Prostate gland (tissue), 2 donors: ENCODE data around the gene SLC4A11. TPM values are rescaled to one million over a fixed set of nuclear protein-coding genes. Genes with fewer than 3 reads are reported as not detected.

Experiments
- DNase-seq: peaks from one replicate; pipeline ENCODE4 v3.0.0-alpha.2; 2019; ENCODE audit warnings: low spot score
- H3K27ac ChIP-seq, 2 donors: fragments of 200-600 bp; sonication (generic); 2 replicates each; pipeline ENCODE4 v1.5.1; 2017 to 2019
- H3K27me3 ChIP-seq: fragments of 200-600 bp; sonication (generic); replicated peaks from 2 replicates; pipeline ENCODE4 v1.5.1; 2019; ENCODE audit not compliant: insufficient read depth
- H3K36me3 ChIP-seq, 2 donors: fragments of 200-600 bp; sonication (generic); 1 replicate in 1 of 2; 2 replicates in 1 of 2; pipeline versions ENCODE4 v1.5.1 to v1.8.1; 2017 to 2019
- H3K4me1 ChIP-seq: fragments of 200-600 bp; sonication (generic); replicated peaks from 2 replicates; pipeline ENCODE4 v1.5.1; 2019
- H3K4me3 ChIP-seq, 2 donors: fragments of 200-600 bp; sonication (generic); 2 replicates each; pipeline ENCODE4 v1.5.1; 2017 to 2019
- H3K9me3 ChIP-seq: fragments of 200-600 bp; sonication (generic); 2 replicates; pipeline ENCODE4 v1.5.1; 2017
- POLR2A ChIP-seq: fragments of 450-650 bp; IDR thresholded peaks from one replicate; pipeline ENCODE4 v1.6.1; 2016; ENCODE audit warnings: antibody characterized with exemption, mild to moderate bottlenecking
- POLR2AphosphoS5 ChIP-seq: sonication (generic); formaldehyde crosslinking; IDR thresholded peaks from one replicate; pipeline ENCODE4 v1.6.1; 2017; ENCODE audit warnings: antibody characterized with exemption
- WGBS: methylation state at CpG from one replicate; pipeline ENCODE4 v1.1.5; 2018; 5-methylcytosine and 5-hydroxymethylcytosine counted together
- intact Hi-C: fragments of 100-400 bp; cut with DNase I; formaldehyde crosslinking; loops from one replicate; pipeline ENCODE4 v1.14.2; 2022
- total RNA-seq, 2 donors: library from RNA; depleted of rRNA; stranded (reverse); fragments of >200 nt; gene quantifications; one replicate each; pipeline ENCODE4 v1.1.0, GENCODE V29; 2016
- TF ChIP-seq, protein P1 (sequence below), 4 experiments: fragments of 200-600 bp in 2 of 4; fragments of 450-650 bp in 2 of 4; sonication (generic) in 2 of 4; IDR thresholded peaks; 1 replicate in 3 of 4; 2 replicates in 1 of 4; pipeline ENCODE4 v1.5.1; 2016 to 2019; ENCODE audit warnings: antibody characterized with exemption in 4 of 4, mild to moderate bottlenecking in 2 of 4, moderate library complexity in 2 of 4

SLC4A11 gene
- total RNA-seq, 2 donors from 2014 or later: 9.2 to 12.7 TPM

DNA sequence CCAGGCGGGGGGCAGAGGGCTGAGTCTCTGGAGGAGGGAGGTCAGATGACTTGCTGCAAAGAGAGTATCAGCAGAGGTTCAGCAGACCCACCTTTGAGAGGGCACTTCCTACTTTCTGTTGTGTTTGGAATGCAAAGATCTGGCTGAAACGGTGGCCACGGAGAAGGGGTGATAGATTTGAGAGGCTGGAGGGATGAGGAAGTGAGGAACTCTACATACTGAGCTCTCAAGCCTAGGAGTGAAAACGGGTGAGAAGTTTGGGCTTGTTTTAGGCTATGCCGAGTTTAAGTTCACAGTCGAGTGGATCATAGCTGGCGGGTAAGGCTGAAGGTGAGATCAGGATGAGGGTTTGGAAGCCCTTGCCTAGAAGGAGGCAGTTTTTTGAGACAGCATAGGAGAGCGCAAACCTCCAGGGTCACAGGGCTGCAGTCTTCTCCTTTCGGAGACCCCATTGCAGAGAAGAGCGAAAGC, 30.2 kb downstream of the SLC4A11 start:
- H3K36me3 ChIP-seq: no peaks in the 10 kb centered on the region
- H3K27ac ChIP-seq: peak overlapping the region; percentile 64 to 81
- intact Hi-C loops: no loop called here
- no peaks in the 10 kb centered on the region for H3K9me3 ChIP-seq
- peak overlapping the region; percentile 84 to 85 for H3K4me3 ChIP-seq
- H3K27me3 ChIP-seq: no peaks in the 10 kb centered on the region
- WGBS: 2% methylated on average over 10 of the region's 10 CpGs
- DNase-seq: no peak
- peaks cover 5% of the 10 kb centered on the region for H3K4me1 ChIP-seq
- TF ChIP-seq POLR2AphosphoS5: no peak

DNA sequence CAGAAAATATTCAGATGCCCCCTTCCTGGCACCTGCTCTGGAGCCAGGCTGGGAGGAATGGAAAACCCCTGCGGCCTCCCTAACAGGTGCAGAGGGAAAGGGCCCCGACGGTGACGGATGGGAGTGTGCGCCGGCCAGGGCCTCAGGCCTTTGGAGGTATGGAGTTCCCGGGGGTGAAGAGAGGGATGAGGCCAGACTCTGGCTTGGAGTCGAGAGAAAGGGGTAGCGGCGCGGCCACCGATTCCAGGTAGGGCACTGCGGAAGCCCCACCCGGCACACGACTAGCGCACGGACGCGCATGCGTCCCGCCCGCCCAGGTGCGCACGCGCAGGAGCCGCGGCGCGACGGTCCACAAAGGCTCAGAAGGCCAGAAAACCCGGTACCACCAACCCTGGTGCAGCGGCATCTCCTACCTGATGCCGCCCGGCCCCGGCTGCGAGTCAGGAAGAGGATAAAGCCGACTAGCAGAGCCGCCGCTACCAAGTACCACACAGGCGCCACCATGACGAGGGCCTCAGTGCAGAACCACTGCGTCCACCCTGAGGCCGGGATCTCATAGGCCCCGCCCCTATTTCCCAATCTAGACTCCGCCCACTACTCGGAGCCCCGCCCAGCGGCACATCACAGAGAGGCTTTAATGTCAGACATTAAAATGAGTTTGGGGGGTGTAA, 34.7 kb downstream of the SLC4A11 start, which contains the start of gene DDRGK1:
TSS of gene DDRGK1 (minus strand) at position 559 of the 671 bp plus-strand sequence. CDS start at position 504, 55 bp downstream.
- Histone ChIP-seq H3K27me3 (no peaks in the 10 kb centered on the region), H3K9me3 (no peaks in the 10 kb centered on the region), H3K4me3 (peak within 1 kb of the TSS; percentile 70 to 78), H3K36me3 (peaks cover 9 to 11% of the 10 kb centered on the region in 2 donors), H3K27ac (peak within 1 kb of the TSS; percentile 78 to 90), H3K4me1 (peaks cover 10% of the 10 kb centered on the region)
- WGBS: under 1% methylated on average over 44 of the region's 48 CpGs
- intact Hi-C loops: no loop called here
- peak; percentile 67 for TF ChIP-seq POLR2A
- TF ChIP-seq, protein P1, sequence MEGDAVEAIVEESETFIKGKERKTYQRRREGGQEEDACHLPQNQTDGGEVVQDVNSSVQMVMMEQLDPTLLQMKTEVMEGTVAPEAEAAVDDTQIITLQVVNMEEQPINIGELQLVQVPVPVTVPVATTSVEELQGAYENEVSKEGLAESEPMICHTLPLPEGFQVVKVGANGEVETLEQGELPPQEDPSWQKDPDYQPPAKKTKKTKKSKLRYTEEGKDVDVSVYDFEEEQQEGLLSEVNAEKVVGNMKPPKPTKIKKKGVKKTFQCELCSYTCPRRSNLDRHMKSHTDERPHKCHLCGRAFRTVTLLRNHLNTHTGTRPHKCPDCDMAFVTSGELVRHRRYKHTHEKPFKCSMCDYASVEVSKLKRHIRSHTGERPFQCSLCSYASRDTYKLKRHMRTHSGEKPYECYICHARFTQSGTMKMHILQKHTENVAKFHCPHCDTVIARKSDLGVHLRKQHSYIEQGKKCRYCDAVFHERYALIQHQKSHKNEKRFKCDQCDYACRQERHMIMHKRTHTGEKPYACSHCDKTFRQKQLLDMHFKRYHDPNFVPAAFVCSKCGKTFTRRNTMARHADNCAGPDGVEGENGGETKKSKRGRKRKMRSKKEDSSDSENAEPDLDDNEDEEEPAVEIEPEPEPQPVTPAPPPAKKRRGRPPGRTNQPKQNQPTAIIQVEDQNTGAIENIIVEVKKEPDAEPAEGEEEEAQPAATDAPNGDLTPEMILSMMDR (IDR thresholded peaks at IDR 0.05): no peak
- TF ChIP-seq POLR2AphosphoS5: peak; percentile 92
- DNase-seq: peak; percentile 85

- Histone ChIP-seq H3K4me3 (peak overlapping the region; percentile 70 to 78), H3K27ac (peak overlapping the region; percentile 78 to 90), H3K9me3 (no peaks in the 10 kb centered on the region), H3K36me3 (peaks cover 9 to 12% of the 10 kb centered on the region in 2 donors), H3K4me1 (peaks cover 10% of the 10 kb centered on the region), H3K27me3 (no peaks in the 10 kb centered on the region)
- WGBS: 5% methylated on average over 31 of the region's 31 CpGs
- TF ChIP-seq, protein P1 (IDR thresholded peaks at IDR 0.05): no peak
- no peak for TF ChIP-seq POLR2AphosphoS5
- TF ChIP-seq POLR2A: no peak
- DNase-seq: no peak
- intact Hi-C loops: no loop called here
Measured at GRCh38 chr20:3203315-3204123, 35.5 kb downstream of the SLC4A11 start.

DNA sequence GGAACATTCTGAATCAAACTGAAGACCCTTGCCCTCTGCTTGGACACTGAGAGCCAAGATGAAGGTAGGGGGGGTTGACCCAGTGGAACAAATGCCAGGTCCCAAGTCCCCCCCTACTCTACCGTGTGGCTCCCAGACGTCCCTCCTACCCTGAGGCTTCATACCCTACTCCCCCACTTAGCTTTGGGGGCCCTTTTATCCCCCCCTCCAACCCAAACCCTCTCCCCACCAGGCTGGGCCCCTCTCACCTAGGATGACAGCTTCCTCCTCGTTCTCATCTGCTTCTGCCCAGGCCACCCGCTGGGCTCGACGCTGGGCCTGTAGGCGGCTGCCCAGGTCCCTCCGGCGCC, 36.0 kb downstream of the SLC4A11 start:
- Histone ChIP-seq H3K27me3 (no peaks in the 10 kb centered on the region), H3K4me3 (peak overlapping the region; percentile 70 to 78), H3K36me3 (peaks cover 9 to 12% of the 10 kb centered on the region in 2 donors), H3K4me1 (peaks cover 10% of the 10 kb centered on the region), H3K27ac (peak overlapping the region; percentile 78 to 90), H3K9me3 (no peaks in the 10 kb centered on the region)
- intact Hi-C loops: no loop called here
- DNase-seq: no peak
- WGBS: 19% methylated on average over 9 of the region's 9 CpGs
- TF ChIP-seq POLR2A (no peak), POLR2AphosphoS5 (no peak)
- TF ChIP-seq, protein P1 (IDR thresholded peaks at IDR 0.05): no peak

DNA sequence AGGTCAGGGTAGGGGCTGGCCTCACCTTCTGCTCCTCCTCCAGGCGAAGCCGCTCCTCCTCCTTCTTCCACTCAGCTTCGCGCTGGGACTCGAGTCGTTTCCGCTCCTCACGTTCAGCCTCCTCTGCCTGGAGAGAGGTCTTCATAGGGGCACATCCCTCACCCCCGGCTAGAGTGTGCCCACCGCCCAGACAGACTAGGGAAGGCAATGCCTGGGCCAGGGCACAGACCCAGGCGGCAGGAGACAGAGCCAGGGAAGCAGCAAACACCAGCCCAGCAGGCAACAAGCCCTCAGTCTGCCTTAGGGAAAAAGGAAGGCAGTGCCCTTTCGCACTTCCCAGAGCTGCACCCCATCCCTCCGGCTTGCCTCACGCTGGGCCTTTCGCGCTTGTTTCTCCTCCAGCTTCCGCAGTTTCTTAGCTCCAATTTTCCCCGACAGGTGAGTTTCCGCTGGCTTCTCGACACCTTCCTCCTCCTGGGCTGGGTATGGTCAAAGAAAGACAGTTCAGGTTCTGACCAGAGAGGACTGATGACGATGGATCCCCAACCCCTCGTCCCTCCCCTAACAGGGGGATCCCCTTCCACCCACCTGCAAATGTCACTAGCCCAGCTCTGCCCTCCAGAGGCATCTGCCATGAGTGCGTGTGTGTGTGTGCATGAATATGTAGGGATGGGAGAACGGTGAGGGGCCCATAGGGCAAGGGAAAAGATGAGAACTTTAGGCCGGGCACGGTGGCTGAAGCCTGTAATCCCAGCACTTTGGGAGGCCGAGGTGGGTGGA, 38.8 kb downstream of the SLC4A11 start:
- TF ChIP-seq, protein P1 (IDR thresholded peaks at IDR 0.05): no peak
- TF ChIP-seq POLR2A (no peak), POLR2AphosphoS5 (no peak)
- H3K36me3 ChIP-seq: peaks cover 9 to 12% of the 10 kb centered on the region in 2 donors
- peaks cover 10% of the 10 kb centered on the region for H3K4me1 ChIP-seq
- no peaks in the 10 kb centered on the region for H3K27me3 ChIP-seq
- H3K4me3 ChIP-seq: no peak overlapping the region
- intact Hi-C loops: no loop called here
- whole genome bisulfite sequencing: 89% methylated on average over 27 of the region's 27 CpGs
- no peak overlapping the region for H3K27ac ChIP-seq
- DNase-seq: no peak
- no peaks in the 10 kb centered on the region for H3K9me3 ChIP-seq
